HS-27A (cell line): ENCODE measurements around the gene RNF166.

ENCODE experiments used
- DNase-seq: peaks from one replicate; pipeline ENCODE4 v3.0.0-alpha.2; 2012; ENCODE audit warnings: low read depth, missing footprints

Gene RNF166

GRCh38 chr16:88706965-88707826, 988 bp upstream of the RNF166 start:
- DNase-seq = no peak

GRCh38 chr16:88705801-88706228, 393 bp downstream of the RNF166 start:
- DNase-seq = no peak

- no peak for DNase-seq
These were observed 1.0 kb downstream of the RNF166 start for GRCh38 chr16:88705076-88705684.

GRCh38 chr16:88703486-88704309, 2.5 kb downstream of the RNF166 start:
- no peak for DNase-seq

GRCh38 chr16:88702371-88703210, 3.6 kb downstream of the RNF166 start:
- no peak for DNase-seq

- no peak for DNase-seq
These were observed 4.4 kb downstream of the RNF166 start for GRCh38 chr16:88701581-88702370.

GRCh38 chr16:88700636-88701482, 5.3 kb downstream of the RNF166 start:
- no peak for DNase-seq

GRCh38 chr16:88700322-88700635, 5.9 kb downstream of the RNF166 start:
- DNase-seq = no peak

- no peak for DNase-seq
These were observed 7.0 kb downstream of the RNF166 start for GRCh38 chr16:88699180-88699579.

GRCh38 chr16:88698646-88699045, 7.6 kb downstream of the RNF166 start:
- DNase-seq = no peak

GRCh38 chr16:88697831-88698615, 8.2 kb downstream of the RNF166 start:
- no peak for DNase-seq

- DNase-seq = no peak
These were observed 8.9 kb downstream of the RNF166 start for GRCh38 chr16:88697116-88697830.

GRCh38 chr16:88696441-88696840, 9.8 kb downstream of the RNF166 start:
- no peak for DNase-seq

GRCh38 chr16:88695753-88696152, 10.5 kb downstream of the RNF166 start:
- DNase-seq = no peak

GRCh38 chr16:88695218-88695617, 11.0 kb downstream of the RNF166 start:
- DNase-seq = no peak

GRCh38 chr16:88694221-88695087, 11.8 kb downstream of the RNF166 start:
- DNase-seq = no peak

- DNase-seq = no peak
These were observed 12.6 kb downstream of the RNF166 start for GRCh38 chr16:88693420-88694177.
